K562 (cell line): ENCODE data around the gene DXO. TPM values are rescaled to one million over a fixed set of nuclear protein-coding genes. Genes with fewer than 3 reads are reported as not detected.
A peak's percentile ranks its signal among the peaks of the same experiment; 100 is the strongest.

Source experiments
- ATAC-seq: fragments of 200-7000 bp; cut with Tn5 transposase; 3 replicates; pipeline ENCODE4 v1.9.1; 2020; ENCODE audit warnings: moderate library complexity
- BruUV-seq: library from RNA; stranded (reverse); fragments of 400-500 nt; replicated peaks from 2 replicates; lab custom pipeline; 2021; lab: Mats Ljungman, UMichigan
- CTCF ChIA-PET: fragments of 300-600 bp; formaldehyde crosslinking; extraction: SDS; loops from one replicate; lab custom pipeline; 2021; ENCODE audit warnings: low intra/inter-chr PET ratio; lab: Yijun Ruan, JAX
- POLR2A ChIA-PET: fragments of 300-600, 350-650 bp; sonication (Branson Sonifier 250); formaldehyde crosslinking; extraction: SDS; loops from one replicate; lab custom pipeline; 2021; ENCODE audit warnings: antibody characterized with exemption, inconsistent platforms; lab: Yijun Ruan, JAX
- DNase-seq, 4 experiments: peaks; one replicate each; pipeline versions ENCODE4 v3.0.0 to v3.0.0-alpha.2; 2011 to 2018; ENCODE audit warnings: low spot score in 3 of 4, mixed read lengths in 3 of 4; ENCODE audit errors: extremely low read depth in 1 of 4
- FAIRE-seq: peaks from 2 replicates; lab custom pipeline; 2011; peaks lifted over from hg19 to GRCh38; lab: Jason Lieb, UNC
- H2AFZ ChIP-seq: 2 replicates; pipeline ENCODE4 v1.6.0; 2011; ENCODE audit warnings: low read depth, low read length, control low read depth, inconsistent platforms
- H3K27ac ChIP-seq: fragments of 200-600 bp; 3 replicates; pipeline ENCODE4 v1.8.0; 2011; ENCODE audit warnings: low read depth, mild to moderate bottlenecking, control low read depth, inconsistent platforms, low read length, moderate library complexity, mixed read lengths; ENCODE audit errors: extremely low read depth
- H3K27me3 ChIP-seq, 2 experiments: fragments of 300-600 bp in 1 of 2; 2 replicates in 1 of 2; 3 replicates in 1 of 2; pipeline versions ENCODE4 v1.6.0 to v1.8.0; 2011; ENCODE audit warnings: inconsistent platforms in 2 of 2, low read length in 2 of 2, mild to moderate bottlenecking in 1 of 2, mixed read lengths in 1 of 2, moderate library complexity in 1 of 2; ENCODE audit not compliant: control insufficient read depth in 2 of 2, insufficient read depth in 2 of 2
- H3K36me3 ChIP-seq: fragments of 300-600 bp; 3 replicates; pipeline ENCODE4 v1.8.0; 2011; ENCODE audit warnings: mild to moderate bottlenecking, low read length, inconsistent platforms; ENCODE audit not compliant: control insufficient read depth, insufficient read depth
- H3K4me1 ChIP-seq, 2 experiments: fragments of 200-600 bp in 1 of 2; replicated peaks in 1 of 2; 2 replicates in 1 of 2; 3 replicates in 1 of 2; pipeline versions ENCODE4 v1.5.1 to v1.8.0; 2011; ENCODE audit warnings: inconsistent platforms in 2 of 2, low read length in 2 of 2, mild to moderate bottlenecking in 1 of 2, mixed read lengths in 1 of 2, moderate library complexity in 1 of 2; ENCODE audit not compliant: control insufficient read depth in 2 of 2, insufficient read depth in 2 of 2
- H3K4me2 ChIP-seq: 2 replicates; pipeline ENCODE4 v1.6.1; 2011; ENCODE audit warnings: low read length, control low read depth, inconsistent platforms, mixed read lengths; ENCODE audit not compliant: insufficient read depth
- H3K4me3 ChIP-seq: fragments of 200-600 bp; sonication (generic), shearing (Covaris generic); 2 replicates; pipeline ENCODE4 v1.5.1; 2016; ENCODE audit warnings: control low read depth, inconsistent platforms
- H3K79me2 ChIP-seq: fragments of 200-600 bp; 3 replicates; pipeline ENCODE4 v1.8.0; 2011; ENCODE audit warnings: low read length, inconsistent platforms; ENCODE audit not compliant: control insufficient read depth, insufficient read depth
- H3K9ac ChIP-seq, 2 experiments: 2 replicates each; pipeline versions ENCODE4 v1.6.0 to v1.6.1; 2011; ENCODE audit warnings: low read depth in 2 of 2, low read length in 2 of 2, control low read depth in 1 of 2, inconsistent platforms in 1 of 2, mild to moderate bottlenecking in 1 of 2, mixed read lengths in 1 of 2; ENCODE audit not compliant: insufficient read depth in 1 of 2
- H3K9me1 ChIP-seq: one replicate; pipeline ENCODE4 v1.6.0; 2011; ENCODE audit warnings: inconsistent platforms, mild to moderate bottlenecking, low read length, moderate library complexity; ENCODE audit not compliant: control insufficient read depth, insufficient read depth
- H3K9me3 ChIP-seq: replicated peaks from 2 replicates; pipeline ENCODE4 v1.5.1; 2011; ENCODE audit warnings: low read depth, low read length, inconsistent platforms; ENCODE audit not compliant: control insufficient read depth, insufficient read depth
- H4K20me1 ChIP-seq: replicated peaks from 2 replicates; pipeline ENCODE4 v1.6.1; 2011; ENCODE audit warnings: low read length, inconsistent platforms, mixed read lengths; ENCODE audit not compliant: control insufficient read depth, insufficient read depth
- ATF7 ChIP-seq: fragments of 450-650 bp; IDR thresholded peaks from 2 replicates; pipeline ENCODE4 v1.7.1; 2014; ENCODE audit warnings: mild to moderate bottlenecking, moderate library complexity
- CLOCK ChIP-seq: fragments of 250-450 bp; sonication (Bioruptor Pico); IDR thresholded peaks from 2 replicates; pipeline ENCODE4 v1.4.0; 2020; ENCODE audit warnings: mild to moderate bottlenecking, moderate library complexity, borderline replicate concordance
- FOXA3 ChIP-seq, 2 experiments: fragments of 450-650 bp in 1 of 2; sonication (generic) in 1 of 2; formaldehyde crosslinking; IDR thresholded peaks in 1 of 2; conservative IDR thresholded peaks in 1 of 2; 2 replicates each; pipeline versions ENCODE4 v1.4.0 to v1.8.0; 2020 to 2022; ENCODE audit warnings: mild to moderate bottlenecking in 2 of 2, missing genetic modification reagents in 1 of 2
- MIER1 ChIP-seq: fragments of 450-650 bp; IDR thresholded peaks from 2 replicates; pipeline ENCODE4 v1.6.1; 2016; ENCODE audit warnings: antibody characterized with exemption, mild to moderate bottlenecking, low read depth
- NRF1 ChIP-seq, 2 experiments: fragments of 450-650 bp; IDR thresholded peaks in 1 of 2; conservative IDR thresholded peaks in 1 of 2; 2 replicates each; pipeline ENCODE4 v1.6.1; 2014; ENCODE audit warnings: mild to moderate bottlenecking in 2 of 2
- SMAD3 ChIP-seq: fragments of 450-650 bp; formaldehyde crosslinking; conservative IDR thresholded peaks from 2 replicates; pipeline ENCODE4 v1.4.0; 2020; ENCODE audit warnings: mild to moderate bottlenecking
- ZNF121 ChIP-seq: sonication (generic); formaldehyde crosslinking; conservative IDR thresholded peaks from 2 replicates; pipeline ENCODE4 v1.8.0; 2022; ENCODE audit warnings: missing genetic modification reagents
- ZNF644 ChIP-seq: fragments of 200-800 bp; sonication (Bioruptor generic); IDR thresholded peaks from 2 replicates; pipeline ENCODE4 v1.6.1; 2016; ENCODE audit warnings: low read depth, missing genetic modification characterization, missing compliant biosample characterization
- WGBS: fragments of 100-300 bp; shearing (Covaris generic); methylation state at CpG from one replicate; pipeline ENCODE4 v1.1.6; 2016; ENCODE audit warnings: low coverage, mixed read lengths; ENCODE audit not compliant: insufficient coverage; ENCODE audit errors: missing lambda C conversion rate; 5-methylcytosine and 5-hydroxymethylcytosine counted together
- in situ Hi-C: fragments of 300-500 bp; cut with MboI; formaldehyde crosslinking; loops from 4 replicates; pipeline ENCODE4 v1.15.0; 2018; ENCODE audit warnings: inconsistent platforms, mixed read lengths
- intact Hi-C: fragments of 100-400 bp; cut with micrococcal nuclease; formaldehyde crosslinking; loops from 2 replicates; pipeline ENCODE4 v1.14.2; 2022
- polyA plus RNA-seq, 8 experiments: library from polyadenylated mRNA; depleted of rRNA in 4 of 8; stranded (reverse) in 5 of 8; unstranded in 3 of 8; fragments of >200 nt; fragmentation: Nextera tagmentation in 2 of 8; fragmentation: Illumina TruSeq in 1 of 8; extraction: Ambion mirVana in 2 of 8; extraction: Trizol in 1 of 8; gene quantifications; 2 replicates each; pipeline versions ENCODE4 v1.2.1 to v1.2.3, GENCODE V29; 2011 to 2014; ENCODE audit warnings: inconsistent platforms in 1 of 8, missing spikeins in 1 of 8
- total RNA-seq, 7 experiments: library from RNA; depleted of rRNA in 6 of 7; stranded (reverse); fragments of >200 nt in 6 of 7; fragmentation: Illumina TruSeq in 2 of 7; extraction: Trizol in 2 of 7; gene quantifications; 2 replicates each; pipeline versions ENCODE4 v1.2.1 to v1.2.3, GENCODE V29; 2011 to 2021; ENCODE audit warnings: low replicate concordance in 1 of 7
- TF ChIP-seq, protein P1 (sequence below): fragments of 450-650 bp; IDR thresholded peaks from 2 replicates; pipeline ENCODE4 v1.6.1; 2016

DXO gene
- total and polyA plus RNA-seq, 9 of the 15 experiments (the other 6 are each of a cell fraction or from before 2014, with no cell fraction given): 6.4 to 35.1 (median 19.4) TPM

GRCh38 chr6:31945507-31946369 is 26.2 kb downstream of the DXO start, which contains the start of gene CFB:
TSS of gene CFB (plus strand) at chr6:31946095. CDS start at chr6:31946222, 127 bp downstream.
- no peak within 1 kb of the TSS for H3K4me3 ChIP-seq
- H4K20me1 ChIP-seq: no peaks in the 10 kb centered on the region
- H3K27me3 ChIP-seq: peaks cover 2 to 26% of the 10 kb centered on the region in 2 experiments; a peak in 3 of 5 replicates
- in situ Hi-C loops: no loop called here
- DNase-seq (peak in 1 of 4 experiments; percentile 8), FAIRE-seq (no peak), ATAC-seq (no peak)
- intact Hi-C loops: loop anchor here (5.0 kb wide), 1 partner anchor 43 kb away; the partner anchor contains the start of gene ZBTB12
- H3K36me3 ChIP-seq: peaks cover under 1% of the 10 kb centered on the region; the same call in 1 of the 3 replicates
- POLR2A ChIA-PET: interaction anchor here (0.7 to 1.2 kb wide), 4 partner anchors 11 to 97 kb away, joined by 3 to 6 read pairs (median 4); partner anchors contain the start of gene DXO
- no peaks in the 10 kb centered on the region for H3K79me2 ChIP-seq
- TF ChIP-seq, protein P1, sequence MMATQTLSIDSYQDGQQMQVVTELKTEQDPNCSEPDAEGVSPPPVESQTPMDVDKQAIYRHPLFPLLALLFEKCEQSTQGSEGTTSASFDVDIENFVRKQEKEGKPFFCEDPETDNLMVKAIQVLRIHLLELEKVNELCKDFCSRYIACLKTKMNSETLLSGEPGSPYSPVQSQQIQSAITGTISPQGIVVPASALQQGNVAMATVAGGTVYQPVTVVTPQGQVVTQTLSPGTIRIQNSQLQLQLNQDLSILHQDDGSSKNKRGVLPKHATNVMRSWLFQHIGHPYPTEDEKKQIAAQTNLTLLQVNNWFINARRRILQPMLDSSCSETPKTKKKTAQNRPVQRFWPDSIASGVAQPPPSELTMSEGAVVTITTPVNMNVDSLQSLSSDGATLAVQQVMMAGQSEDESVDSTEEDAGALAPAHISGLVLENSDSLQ: peak; percentile 83
- TF ChIP-seq ZNF644 (tag) (no peak), SMAD3 (CRISPR knock-in tag) (no peak), CLOCK (CRISPR knock-in tag) (no peak), ATF7 (no peak), ZNF121 (CRISPR knock-in tag) (no peak), MIER1 (no peak), NRF1 (conservative IDR thresholded peaks at IDR 0.05 in 1 of 2, IDR thresholded peaks at IDR 0.05 in 1 of 2) (no peak), FOXA3 (CRISPR knock-in tag; conservative IDR thresholded peaks at IDR 0.05 in 1 of 2, IDR thresholded peaks at IDR 0.05 in 1 of 2) (0 out of 4 replicates have a peak, but pooled peaks of 1 of the 2 experiments have one; percentile 23)
- CTCF ChIA-PET: no interaction called here
- H3K4me2 ChIP-seq: no peak within 1 kb of the TSS
- no TSS peak for BruUV-seq
- peaks cover 7% of the 10 kb centered on the region for H3K9me1 ChIP-seq
- H2AFZ ChIP-seq: no peak within 1 kb of the TSS
- H3K27ac ChIP-seq: no peak within 1 kb of the TSS
- H3K9ac ChIP-seq: 0 out of 4 replicates have a peak within 1 kb of the TSS, but pooled peaks of 1 of the 2 experiments have one; percentile 17
- H3K4me1 ChIP-seq: peaks cover 18 to 26% of the 10 kb centered on the region in 2 experiments
- no peaks in the 10 kb centered on the region for H3K9me3 ChIP-seq
- WGBS: 33% methylated on average over 11 of the region's 11 CpGs
